Right renal pelvis (tissue), 4 donors: Measurements from ENCODE around the gene PGC. TPM values are rescaled to one million over a fixed set of nuclear protein-coding genes. Genes with fewer than 3 reads are reported as not detected.
"Not testable (repeated sequence)": the region's sequence is repeated elsewhere in the genome, so short reads cannot be mapped to it uniquely, and the experiment has no call there.

Experiments
- DNase-seq, 4 donors: peaks; one replicate each; pipeline ENCODE4 v3.0.0-alpha.2; 2013; ENCODE audit warnings: low read depth in 4 of 4, low spot score in 3 of 4, missing footprints in 1 of 4
- polyA plus RNA-seq, 4 donors: library from polyadenylated mRNA; unstranded; fragments of 120-200 nt; gene quantifications; one replicate each; pipeline ENCODE4 v1.2.1, GENCODE V29; 2013; ENCODE audit not compliant: insufficient read length in 4 of 4

PGC gene
- polyA plus RNA-seq, 4 donors = 0.17 to 0.30 TPM; not detected in 2

DNA sequence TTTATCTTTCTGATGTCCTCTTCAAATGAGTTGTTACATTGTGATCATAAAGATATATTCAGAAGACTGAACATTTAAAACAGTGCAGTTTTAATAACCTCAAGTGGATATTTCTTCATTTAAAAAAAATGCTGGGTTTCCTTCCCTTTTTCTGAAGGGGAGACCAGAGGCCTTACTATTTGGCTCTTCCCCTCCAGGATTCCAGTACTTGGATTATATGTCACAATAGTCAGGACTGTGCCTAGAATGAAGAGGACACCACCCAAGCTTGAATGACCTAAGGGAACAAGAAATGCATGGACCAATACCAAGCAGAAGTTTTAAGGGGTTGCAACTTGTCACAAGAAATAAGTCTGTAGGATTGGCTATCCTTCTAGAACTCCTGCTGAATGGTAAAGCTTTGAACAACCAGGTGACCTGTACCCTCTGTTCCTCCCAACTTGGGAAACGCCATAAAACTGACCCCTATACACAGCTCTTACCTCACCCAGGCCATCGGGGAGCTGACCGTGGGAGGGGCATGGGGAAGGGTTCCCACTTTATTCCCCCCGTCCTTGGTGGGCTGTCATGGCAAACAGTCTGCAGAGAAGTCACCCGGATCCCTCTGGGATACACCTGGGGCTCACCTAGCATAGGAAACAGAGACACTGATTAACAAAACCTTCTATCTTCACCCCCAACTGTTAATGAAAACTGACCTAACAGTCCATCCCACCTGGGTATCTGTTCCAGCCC, 30.5 kb upstream of the PGC start:
- DNase-seq = no peak

- no peak for DNase-seq
Measured at GRCh38 chr6:41775293-41775882, 28.2 kb upstream of the PGC start.

DNA sequence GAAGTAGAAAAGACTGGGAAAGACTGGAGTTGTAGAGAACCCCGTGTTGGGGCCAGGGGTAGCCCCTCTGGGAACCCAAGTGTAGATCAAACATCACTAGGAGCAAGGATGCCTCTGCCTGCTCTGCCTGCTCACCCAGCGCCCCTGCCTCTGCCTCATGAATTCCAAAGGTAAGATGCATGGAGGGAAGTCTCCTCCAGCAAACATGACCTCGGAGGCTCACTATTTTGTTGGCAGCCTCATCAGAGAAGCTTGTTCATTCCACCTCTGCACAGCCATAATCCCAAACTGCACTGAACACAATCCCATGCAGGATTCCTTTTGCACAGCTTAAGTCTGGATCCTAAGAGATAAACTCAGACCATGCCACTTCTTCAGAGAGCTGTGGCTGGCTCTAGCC, 27.6 kb upstream of the PGC start:
- no peak for DNase-seq

- no peak for DNase-seq
Measured at GRCh38 chr6:41771058-41771983, 24.1 kb upstream of the PGC start.

GRCh38 chr6:41770381-41771057, 23.3 kb upstream of the PGC start:
- no peak for DNase-seq

- no peak for DNase-seq
Measured at GRCh38 chr6:41769376-41769775, 22.2 kb upstream of the PGC start.

- DNase-seq = no peak
Measured at GRCh38 chr6:41768545-41769308, 21.5 kb upstream of the PGC start.

DNA sequence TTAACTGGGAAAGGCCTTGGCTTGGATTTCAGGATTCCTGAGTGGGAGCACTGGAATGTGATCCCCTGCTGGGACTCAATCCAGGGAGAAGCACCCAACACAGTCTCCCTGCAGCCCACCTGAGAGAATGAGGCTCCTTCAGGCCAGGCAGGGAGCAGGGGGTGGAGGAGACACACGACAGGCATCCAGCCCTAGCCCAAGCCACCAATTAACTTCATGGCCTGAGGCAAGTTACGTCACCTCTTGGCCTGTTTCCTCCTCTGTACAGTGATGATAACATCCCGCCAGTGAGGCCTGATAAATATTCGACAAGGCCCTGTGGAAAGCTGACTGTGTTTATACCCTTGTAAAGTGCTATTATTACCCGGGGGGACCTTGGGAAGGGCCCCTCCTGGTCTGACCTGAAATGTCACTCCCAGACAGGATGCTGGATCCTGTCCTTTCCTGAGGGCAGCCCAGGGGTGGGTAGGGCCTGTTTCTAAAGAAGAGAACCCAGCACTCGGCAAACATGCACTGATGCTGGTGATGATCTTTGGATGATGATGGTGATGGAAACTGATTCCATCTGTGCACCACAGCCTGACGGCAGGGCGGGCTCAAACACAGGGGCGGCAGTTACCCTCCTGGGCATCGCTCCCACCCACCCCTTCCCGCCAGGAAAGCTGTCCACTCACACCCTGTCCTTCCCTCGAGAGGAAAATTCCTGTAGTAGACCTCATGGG, 20.1 kb upstream of the PGC start:
- no peak for DNase-seq

DNA sequence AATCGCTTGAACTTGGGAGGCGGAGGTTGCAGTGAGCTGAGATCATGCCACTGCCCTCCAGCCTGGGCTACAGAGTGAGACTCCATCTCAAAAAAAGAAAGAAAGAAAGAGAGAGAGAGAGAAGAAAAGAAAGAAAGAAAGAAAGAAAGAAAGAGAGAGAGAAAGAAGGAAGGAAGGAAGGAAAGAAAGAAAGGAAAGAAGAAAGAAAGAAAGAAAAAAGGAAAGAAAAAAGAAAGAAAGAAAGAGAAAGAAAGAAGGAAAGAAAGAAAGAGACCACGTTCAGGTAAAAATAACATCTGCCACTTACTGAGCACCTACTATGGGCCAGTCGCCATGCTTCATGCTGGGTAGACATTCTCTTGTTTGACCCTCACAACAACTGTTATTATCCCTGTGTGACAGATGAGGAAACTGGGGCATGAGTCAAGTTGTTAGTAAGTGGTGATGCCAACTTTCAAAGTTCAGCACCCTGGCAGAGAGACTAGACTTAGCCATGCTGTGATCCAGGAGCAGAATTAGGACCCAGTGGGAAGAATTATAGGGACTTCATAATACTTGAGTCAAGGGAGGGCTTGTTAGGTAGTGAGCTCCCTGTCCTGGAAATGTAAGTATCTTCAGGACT, 19.0 kb upstream of the PGC start:
- DNase-seq = not testable (repeated sequence)

- DNase-seq = no peak
Measured at GRCh38 chr6:41763470-41763869, 16.3 kb upstream of the PGC start.

GRCh38 chr6:41759905-41760579, 12.8 kb upstream of the PGC start:
- no peak for DNase-seq

- DNase-seq = no peak
Measured at GRCh38 chr6:41759106-41759904, 12.1 kb upstream of the PGC start.

- no peak for DNase-seq
Measured at GRCh38 chr6:41758641-41759035, 11.4 kb upstream of the PGC start.

GRCh38 chr6:41757931-41758640, 10.9 kb upstream of the PGC start:
- DNase-seq = no peak

DNA sequence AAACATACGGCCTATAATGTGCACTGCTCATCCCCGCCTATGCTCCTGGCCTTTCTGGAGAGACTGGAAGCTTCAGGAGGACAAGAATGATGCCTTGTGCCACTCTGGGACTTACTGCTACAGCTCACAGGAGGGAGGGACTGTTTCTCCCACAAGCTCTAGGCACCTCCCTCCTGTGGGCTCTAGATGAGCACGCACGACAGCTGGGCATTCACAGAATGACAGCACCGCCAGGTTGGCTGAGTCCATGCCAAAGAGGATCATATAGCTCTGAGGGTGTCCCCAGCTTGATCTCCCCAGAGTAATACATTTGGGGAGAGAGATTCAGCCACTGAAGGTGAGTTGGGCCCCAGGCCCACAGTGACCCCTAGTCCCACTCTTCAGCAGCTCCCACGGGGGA, 10.1 kb upstream of the PGC start:
- DNase-seq = no peak

- no peak for DNase-seq
Measured at GRCh38 chr6:41756354-41756753, 9.2 kb upstream of the PGC start.

DNA sequence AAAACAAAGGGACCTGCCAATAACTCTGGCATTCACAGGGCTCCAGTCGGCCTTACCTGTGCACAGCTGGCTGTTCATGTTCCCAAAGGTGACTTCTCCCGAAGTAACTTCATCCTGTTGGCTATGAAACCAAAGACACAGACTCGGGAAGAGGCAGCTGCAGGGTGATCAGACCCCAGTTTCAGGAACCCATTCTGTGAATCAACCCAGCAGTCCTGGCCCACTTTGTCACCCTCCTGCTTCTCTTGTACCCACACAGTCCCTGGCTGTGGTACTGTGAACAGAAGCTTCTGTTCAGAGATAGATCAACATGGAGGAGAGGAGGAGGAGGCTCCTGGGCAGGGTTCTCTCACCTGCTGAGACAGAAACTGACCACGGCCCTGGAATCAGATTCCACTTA, 8.7 kb upstream of the PGC start:
- DNase-seq = no peak
